SK-N-SH (cell line): ENCODE data around the gene FAM181A. TPM values are rescaled to one million over a fixed set of nuclear protein-coding genes. Genes with fewer than 3 reads are reported as not detected.

Experiments
- CTCF ChIA-PET: fragments of 300-600, 350-600 bp; formaldehyde crosslinking; extraction: SDS; loops from one replicate; lab custom pipeline; 2021; lab: Yijun Ruan, JAX
- POLR2A ChIA-PET: fragments of 350-600 bp; sonication (Branson Sonifier 250); formaldehyde crosslinking; extraction: SDS; loops from one replicate; lab custom pipeline; 2020; ENCODE audit warnings: antibody characterized with exemption, inconsistent platforms; lab: Yijun Ruan, JAX
- DNase-seq: peaks from one replicate; pipeline ENCODE4 v3.0.0; 2012
- H2AFZ ChIP-seq: fragments of 200-600 bp; sonication (generic); 2 replicates; pipeline ENCODE4 v1.8.1; 2016; ENCODE audit warnings: antibody characterized with exemption, mild to moderate bottlenecking, low read depth
- H3F3A ChIP-seq: fragments of 200-600 bp; sonication (generic); replicated peaks from 2 replicates; pipeline ENCODE3; 2016; ENCODE audit warnings: antibody characterized with exemption, mild to moderate bottlenecking; ENCODE audit not compliant: insufficient read depth
- H3K27ac ChIP-seq, 2 experiments: fragments of 200-500 bp in 1 of 2; fragments of 200-600 bp in 1 of 2; sonication (Bioruptor generic) in 1 of 2; sonication (generic), shearing (Covaris generic) in 1 of 2; 2 replicates each; pipeline versions ENCODE4 v1.5.1 to v1.6.1; 2014 to 2016; ENCODE audit warnings: low read depth in 2 of 2, inconsistent platforms in 1 of 2, low read length in 1 of 2, mild to moderate bottlenecking in 1 of 2, mixed read lengths in 1 of 2
- H3K27me3 ChIP-seq: fragments of 200-600 bp; sonication (generic), shearing (Covaris generic); 2 replicates; pipeline ENCODE4 v1.6.1; 2016; ENCODE audit warnings: mixed run types; ENCODE audit not compliant: insufficient read depth
- H3K36me3 ChIP-seq, 2 experiments: fragments of 200-500 bp in 1 of 2; fragments of 200-600 bp in 1 of 2; sonication (Bioruptor generic) in 1 of 2; sonication (generic) in 1 of 2; replicated peaks in 1 of 2; 2 replicates each; pipeline versions ENCODE3 to v1.5.1; 2014 to 2016; ENCODE audit warnings: low read length in 1 of 2, mild to moderate bottlenecking in 1 of 2; ENCODE audit not compliant: insufficient read depth in 2 of 2, control insufficient read depth in 1 of 2
- H3K4me1 ChIP-seq, 2 experiments: fragments of 200-500 bp in 1 of 2; fragments of 200-600 bp in 1 of 2; sonication (Bioruptor generic) in 1 of 2; sonication (generic), shearing (Covaris generic) in 1 of 2; 2 replicates each; pipeline versions ENCODE4 v1.5.1 to v1.6.1; 2014 to 2016; ENCODE audit warnings: low read depth in 1 of 2, low read length in 1 of 2, mixed run types in 1 of 2; ENCODE audit not compliant: insufficient read depth in 2 of 2, control insufficient read depth in 1 of 2
- H3K4me2 ChIP-seq: fragments of 200-600 bp; sonication (generic), shearing (Covaris generic); 2 replicates; pipeline ENCODE4 v1.6.1; 2017; ENCODE audit warnings: mixed run types
- H3K4me3 ChIP-seq, 2 experiments: fragments of 200-500 bp in 1 of 2; fragments of 200-600 bp in 1 of 2; sonication (Bioruptor generic) in 1 of 2; sonication (generic), shearing (Covaris generic) in 1 of 2; 2 replicates each; pipeline versions ENCODE4 v1.5.1 to v1.8.1; 2014 to 2016; ENCODE audit warnings: low read depth in 2 of 2, inconsistent platforms in 1 of 2, low read length in 1 of 2, mild to moderate bottlenecking in 1 of 2, mixed read lengths in 1 of 2, moderate library complexity in 1 of 2
- H3K79me2 ChIP-seq: fragments of 200-600 bp; sonication (generic); 2 replicates; pipeline ENCODE4 v1.8.1; 2017; ENCODE audit warnings: mild to moderate bottlenecking; ENCODE audit not compliant: insufficient read depth
- H3K9ac ChIP-seq: fragments of 200-600 bp; sonication (generic); 2 replicates; pipeline ENCODE4 v1.6.1; 2017; ENCODE audit warnings: mixed run types
- H3K9me2 ChIP-seq: fragments of 200-600 bp; sonication (generic); 2 replicates; pipeline ENCODE4 v1.6.1; 2017; ENCODE audit warnings: mixed run types
- H3K9me3 ChIP-seq: fragments of 200-600 bp; sonication (generic); 2 replicates; pipeline ENCODE4 v1.6.1; 2017; ENCODE audit warnings: mixed run types, mild to moderate bottlenecking, moderate library complexity
- H4K20me1 ChIP-seq: fragments of 200-600 bp; sonication (generic); 2 replicates; pipeline ENCODE4 v1.6.1; 2017; ENCODE audit warnings: mild to moderate bottlenecking, mixed run types; ENCODE audit not compliant: insufficient read depth
- CHD2 ChIP-seq: fragments of 150-350 bp; IDR thresholded peaks from 2 replicates; pipeline ENCODE4 v1.6.1; 2018; ENCODE audit warnings: low read length; ENCODE audit not compliant: partially characterized antibody
- EP300 ChIP-seq, 2 experiments: IDR thresholded peaks; 2 replicates each; pipeline versions ENCODE4 v1.4.0 to v1.6.1; 2012; ENCODE audit warnings: borderline replicate concordance in 1 of 2, low read depth in 1 of 2, low read length in 1 of 2
- EZH2phosphoT487 ChIP-seq: fragments of 200-600 bp; sonication (generic); IDR thresholded peaks from 2 replicates; pipeline ENCODE4 v1.6.1; 2017; ENCODE audit warnings: low read depth, mixed run types, mild to moderate bottlenecking, antibody characterized with exemption, moderate library complexity, borderline replicate concordance
- FOXJ3 ChIP-seq: sonication (generic); formaldehyde crosslinking; IDR thresholded peaks from 2 replicates; pipeline ENCODE4 v1.5.1; 2020; ENCODE audit warnings: mild to moderate bottlenecking, missing genetic modification reagents
- GABPA ChIP-seq: IDR thresholded peaks from 2 replicates; pipeline ENCODE4 v1.4.0; 2012; ENCODE audit warnings: low read depth, mild to moderate bottlenecking
- GATA2 ChIP-seq: sonication (generic); formaldehyde crosslinking; IDR thresholded peaks from 2 replicates; pipeline ENCODE4 v1.5.0; 2020; ENCODE audit warnings: mild to moderate bottlenecking, missing genetic modification reagents
- JUND ChIP-seq: IDR thresholded peaks from 2 replicates; pipeline ENCODE4 v1.4.0; 2012
- MEF2A ChIP-seq: IDR thresholded peaks from 2 replicates; pipeline ENCODE4 v1.4.0; 2012; ENCODE audit warnings: low read depth, borderline replicate concordance
- MXI1 ChIP-seq: IDR thresholded peaks from 2 replicates; pipeline ENCODE4 v1.6.1; 2012; ENCODE audit warnings: mild to moderate bottlenecking, low read depth, low read length, improper control_type of control experiment
- POLR2AphosphoS5 ChIP-seq: IDR thresholded peaks from 2 replicates; pipeline ENCODE4 v1.6.1; 2012; ENCODE audit warnings: low read depth, low read length
- RCOR1 ChIP-seq: fragments of 150-350 bp; IDR thresholded peaks from 2 replicates; pipeline ENCODE4 v1.6.1; 2017; ENCODE audit warnings: antibody characterized with exemption, low read length
- RFX5 ChIP-seq: IDR thresholded peaks from 2 replicates; pipeline ENCODE4 v1.6.1; 2012; ENCODE audit warnings: mild to moderate bottlenecking, improper control_type of control experiment, low read length
- RXRA ChIP-seq: IDR thresholded peaks from 2 replicates; pipeline ENCODE4 v1.4.0; 2012; ENCODE audit warnings: low read depth, mild to moderate bottlenecking, borderline replicate concordance
- SMC3 ChIP-seq: IDR thresholded peaks from 2 replicates; pipeline ENCODE4 v1.6.1; 2012; ENCODE audit warnings: low read depth, low read length, improper control_type of control experiment
- TEAD4 ChIP-seq: IDR thresholded peaks from 2 replicates; pipeline ENCODE4 v1.4.0; 2012; ENCODE audit warnings: mild to moderate bottlenecking, borderline replicate concordance; ENCODE audit not compliant: insufficient read depth
- WGBS: methylation state at CpG from one replicate; pipeline ENCODE4 v1.1.6; 2017; ENCODE audit warnings: low lambda C conversion rate; 5-methylcytosine and 5-hydroxymethylcytosine counted together
- polyA plus RNA-seq, 3 experiments: library from polyadenylated mRNA; depleted of rRNA; stranded (reverse); fragments of >200 nt; gene quantifications; 2 replicates each; pipeline ENCODE4 v1.2.3, GENCODE V29; 2012
- TF ChIP-seq, protein P1 (sequence below): fragments of 150-350 bp; IDR thresholded peaks from 2 replicates; pipeline ENCODE4 v1.6.1; 2016; ENCODE audit warnings: mild to moderate bottlenecking, low read depth, low read length
- TF ChIP-seq, protein P2 (sequence below): IDR thresholded peaks from 2 replicates; pipeline ENCODE4; 2012

Gene FAM181A
- polyA plus RNA-seq, 1 of the 3 experiments (the other 2 are of a cell fraction): not detected

DNA sequence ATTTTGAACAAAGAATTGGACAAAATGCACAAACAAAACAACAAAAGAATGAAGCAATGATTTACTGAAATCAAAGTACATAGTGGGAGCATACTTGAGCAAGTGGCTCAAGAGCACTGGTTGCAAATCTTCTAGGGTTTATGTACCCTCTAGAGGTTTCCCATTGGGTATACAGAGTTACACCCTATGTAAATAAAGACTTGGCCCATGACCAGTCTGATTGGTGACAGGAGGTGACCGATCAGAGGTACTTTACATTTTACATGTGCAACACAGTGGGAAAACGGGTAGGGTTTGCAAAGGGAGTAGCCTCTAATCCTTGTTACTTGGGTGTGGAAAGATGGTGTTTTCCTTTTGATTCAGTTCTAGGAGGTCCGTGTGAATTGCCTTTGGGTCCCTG is 10.6 kb upstream of the FAM181A start:
- POLR2A ChIA-PET: no interaction called here
- H4K20me1 ChIP-seq: no peaks in the 10 kb centered on the region
- no peak for TF ChIP-seq JUND
- TF ChIP-seq MEF2A: no peak
- no peak for TF ChIP-seq POLR2AphosphoS5
- TF ChIP-seq SMC3: no peak
- TF ChIP-seq, protein P1, sequence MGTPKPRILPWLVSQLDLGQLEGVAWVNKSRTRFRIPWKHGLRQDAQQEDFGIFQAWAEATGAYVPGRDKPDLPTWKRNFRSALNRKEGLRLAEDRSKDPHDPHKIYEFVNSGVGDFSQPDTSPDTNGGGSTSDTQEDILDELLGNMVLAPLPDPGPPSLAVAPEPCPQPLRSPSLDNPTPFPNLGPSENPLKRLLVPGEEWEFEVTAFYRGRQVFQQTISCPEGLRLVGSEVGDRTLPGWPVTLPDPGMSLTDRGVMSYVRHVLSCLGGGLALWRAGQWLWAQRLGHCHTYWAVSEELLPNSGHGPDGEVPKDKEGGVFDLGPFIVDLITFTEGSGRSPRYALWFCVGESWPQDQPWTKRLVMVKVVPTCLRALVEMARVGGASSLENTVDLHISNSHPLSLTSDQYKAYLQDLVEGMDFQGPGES: no peak
- H3K27me3 ChIP-seq: no peaks in the 10 kb centered on the region
- no peaks in the 10 kb centered on the region for H3K9me2 ChIP-seq
- H3K79me2 ChIP-seq: no peaks in the 10 kb centered on the region
- DNase-seq: no peak
- H3K9me3 ChIP-seq: no peaks in the 10 kb centered on the region
- WGBS: 40% methylated on average over 3 of the region's 3 CpGs
- CTCF ChIA-PET: no interaction called here
- no peaks in the 10 kb centered on the region for H3K36me3 ChIP-seq
- no peak overlapping the region for H3K4me2 ChIP-seq
- no peak overlapping the region for H3K27ac ChIP-seq
- H3K4me3 ChIP-seq: no peak overlapping the region
- no peaks in the 10 kb centered on the region for H3F3A ChIP-seq
- no peak overlapping the region for H3K9ac ChIP-seq
- no peak overlapping the region for H2AFZ ChIP-seq
- no peaks in the 10 kb centered on the region for H3K4me1 ChIP-seq

DNA sequence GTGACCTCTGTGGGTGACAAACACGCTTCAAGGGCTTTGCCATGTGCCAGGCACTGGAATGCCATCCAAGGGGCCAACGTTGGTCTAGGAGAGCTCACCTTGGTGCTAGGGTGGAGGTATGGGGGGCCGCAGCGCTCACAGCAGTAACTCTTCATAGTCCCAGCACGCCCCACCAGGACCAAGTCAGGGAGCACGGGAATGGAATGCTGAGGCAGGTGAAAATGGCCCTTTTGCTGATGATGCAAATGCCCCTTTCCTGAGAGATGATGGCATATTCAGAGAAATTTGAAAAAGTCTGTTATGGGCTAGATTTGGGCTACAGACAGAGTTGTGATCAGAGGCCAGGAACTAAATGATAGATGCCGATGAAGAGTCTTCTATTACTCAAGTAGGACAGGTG is 10.0 kb upstream of the FAM181A start:
- Histone ChIP-seq H3K9me2 (no peaks in the 10 kb centered on the region), H3K4me3 (no peak overlapping the region), H3K4me2 (no peak overlapping the region), H4K20me1 (no peaks in the 10 kb centered on the region), H3K9me3 (no peaks in the 10 kb centered on the region), H3K79me2 (no peaks in the 10 kb centered on the region), H3K4me1 (no peaks in the 10 kb centered on the region), H3F3A (no peaks in the 10 kb centered on the region), H2AFZ (no peak overlapping the region), H3K36me3 (no peaks in the 10 kb centered on the region), H3K9ac (no peak overlapping the region), H3K27ac (no peak overlapping the region), H3K27me3 (no peaks in the 10 kb centered on the region)
- DNase-seq: no peak
- POLR2A ChIA-PET: no interaction called here
- TF ChIP-seq FOXJ3 (CRISPR knock-in tag) (no peak), RFX5 (no peak), GATA2 (CRISPR knock-in tag) (no peak), MEF2A (no peak), GABPA (no peak), MXI1 (no peak), EZH2phosphoT487 (no peak), JUND (no peak), RXRA (no peak), RCOR1 (no peak), EP300 (IDR thresholded peaks at IDR 0.05; ENCODE audit: borderline replicate concordance in 1 of 2, low read depth in 1 of 2, low read length in 1 of 2) (no peak), CHD2 (no peak), SMC3 (no peak), TEAD4 (no peak)
- TF ChIP-seq, protein P1: no peak
- TF ChIP-seq, protein P2, sequence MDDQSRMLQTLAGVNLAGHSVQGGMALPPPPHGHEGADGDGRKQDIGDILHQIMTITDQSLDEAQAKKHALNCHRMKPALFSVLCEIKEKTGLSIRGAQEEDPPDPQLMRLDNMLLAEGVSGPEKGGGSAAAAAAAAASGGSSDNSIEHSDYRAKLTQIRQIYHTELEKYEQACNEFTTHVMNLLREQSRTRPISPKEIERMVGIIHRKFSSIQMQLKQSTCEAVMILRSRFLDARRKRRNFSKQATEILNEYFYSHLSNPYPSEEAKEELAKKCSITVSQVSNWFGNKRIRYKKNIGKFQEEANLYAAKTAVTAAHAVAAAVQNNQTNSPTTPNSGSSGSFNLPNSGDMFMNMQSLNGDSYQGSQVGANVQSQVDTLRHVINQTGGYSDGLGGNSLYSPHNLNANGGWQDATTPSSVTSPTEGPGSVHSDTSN: no peak
- CTCF ChIA-PET: interaction anchor here (1.0 to 2.1 kb wide), 4 partner anchors 10 to 23 kb away, joined by 3 to 5 read pairs (median 4); partner anchors contain the start of gene FAM181A
- WGBS: 40% methylated on average over 6 of the region's 7 CpGs
